ENCODE measurements around the gene ANKRD10.

The ANKRD10 gene

DNA sequence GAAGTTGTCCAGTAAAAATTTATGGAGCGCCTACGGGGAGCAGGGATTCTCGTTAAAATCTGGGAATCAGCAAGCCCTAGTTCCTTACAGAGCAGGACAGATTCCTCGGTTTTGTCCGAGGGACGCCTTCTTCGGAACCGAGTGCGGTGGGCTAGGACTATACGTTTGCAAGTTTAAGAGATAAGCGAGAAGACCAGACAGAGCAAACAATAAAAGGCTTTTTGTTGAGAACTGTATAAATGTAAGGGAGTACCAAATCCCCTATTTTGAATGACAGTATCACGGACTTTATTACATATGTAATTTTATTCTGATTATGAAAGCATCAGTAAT is 971 bp upstream of the ANKRD10 start:
- DNase-seq: no peak

DNA sequence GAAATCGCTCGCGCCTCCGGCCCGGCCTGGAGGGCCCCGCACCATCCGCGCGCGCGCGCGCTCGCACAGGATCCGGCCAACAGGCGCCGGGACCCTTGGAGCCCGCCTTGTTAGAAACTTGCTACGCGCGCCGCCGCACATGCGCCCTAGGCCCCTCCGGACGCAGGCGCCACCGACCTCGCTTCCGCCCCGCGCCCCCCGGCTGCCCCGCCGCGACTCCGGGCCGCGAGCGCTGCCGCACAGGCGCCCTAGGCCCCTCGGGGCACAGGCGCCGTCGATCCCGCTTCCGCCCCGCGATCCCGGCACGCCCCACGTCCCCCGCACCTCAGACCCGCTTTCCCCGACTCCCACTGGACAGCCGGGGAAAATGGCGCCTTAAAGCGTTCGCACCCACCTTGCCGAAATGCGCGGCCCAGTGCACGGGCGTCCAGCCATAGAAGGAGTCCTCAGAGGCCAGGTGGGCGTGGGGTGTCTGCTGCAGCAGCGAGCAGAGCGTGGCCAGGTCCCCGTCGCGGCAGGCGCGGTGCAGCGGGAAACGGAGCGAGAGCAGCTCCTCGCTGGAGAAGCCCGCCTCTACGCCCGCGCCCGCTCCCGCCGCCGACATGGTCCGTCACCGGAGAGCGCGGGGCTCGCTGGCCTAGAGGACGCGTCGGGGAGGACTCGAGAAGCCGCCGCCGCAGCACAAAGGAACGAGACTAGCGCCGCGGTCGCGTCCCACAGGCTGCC is 375 bp downstream of the ANKRD10 start:
- DNase-seq: peak in 54 of 58 donors; percentile 37 to 86 (median 72)

- peak in 7 of 58 donors; percentile 39 to 64 (median 57) for DNase-seq
Measured at GRCh38 chr13:110914081-110914330, 863 bp downstream of the ANKRD10 start.

DNA sequence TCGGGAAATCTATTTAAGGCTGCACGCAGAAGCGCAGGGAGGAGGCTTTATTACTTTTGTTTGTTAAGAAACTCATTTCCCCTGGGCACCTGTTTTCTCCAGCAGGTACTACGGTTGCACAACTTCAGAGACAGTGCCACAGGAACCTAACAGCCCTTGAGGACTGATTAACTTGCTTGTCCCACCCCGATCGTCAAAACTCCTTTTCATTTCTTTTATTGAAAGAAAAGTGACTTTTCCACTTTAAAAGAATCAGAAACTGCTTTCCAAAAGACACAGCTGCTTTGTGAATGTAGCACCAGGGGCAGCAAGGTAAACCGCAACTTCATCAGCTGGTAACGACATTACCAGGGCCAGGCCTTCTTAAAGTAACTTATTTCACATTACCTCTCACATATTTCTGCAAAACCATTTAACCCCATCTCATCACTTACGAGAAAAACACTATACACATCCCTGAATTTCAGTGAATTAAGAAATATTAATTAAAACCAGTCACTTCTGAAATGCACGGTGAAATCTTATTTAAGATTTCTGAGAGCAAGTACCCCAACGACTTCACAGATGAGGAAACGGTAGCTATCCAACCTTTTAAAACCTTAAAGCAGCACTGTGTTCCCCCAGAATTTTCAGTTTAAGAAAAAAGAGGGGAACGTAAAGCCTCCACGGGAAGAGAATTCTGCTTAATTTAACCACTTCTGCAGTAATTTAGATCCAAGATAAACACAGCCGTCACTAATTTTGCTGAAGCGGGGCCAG is 1.4 kb downstream of the ANKRD10 start:
- DNase-seq: no peak

GRCh38 chr13:110912651-110913051 is 2.2 kb downstream of the ANKRD10 start:
- DNase-seq: no peak

DNA sequence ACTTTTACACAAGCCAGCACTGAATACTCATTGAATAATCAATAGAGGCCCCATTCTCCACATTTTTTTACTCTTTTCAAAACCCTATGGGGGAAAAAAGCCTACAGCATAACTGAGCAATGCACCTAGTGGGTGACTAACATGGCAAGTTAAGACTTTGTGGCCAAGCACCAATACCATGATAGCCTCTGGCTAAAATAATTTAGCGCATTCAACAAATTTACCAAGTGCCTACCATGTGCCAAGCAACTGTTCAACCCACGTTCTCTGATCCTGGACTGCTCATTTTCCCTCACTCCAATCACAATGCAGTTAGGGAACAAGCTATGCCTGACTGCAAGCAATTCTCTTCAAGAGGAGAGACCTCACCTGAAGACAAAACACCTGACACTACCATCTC is 3.0 kb downstream of the ANKRD10 start:
- no peak for DNase-seq

GRCh38 chr13:110910013-110910890 is 4.6 kb downstream of the ANKRD10 start:
- no peak for DNase-seq

DNA sequence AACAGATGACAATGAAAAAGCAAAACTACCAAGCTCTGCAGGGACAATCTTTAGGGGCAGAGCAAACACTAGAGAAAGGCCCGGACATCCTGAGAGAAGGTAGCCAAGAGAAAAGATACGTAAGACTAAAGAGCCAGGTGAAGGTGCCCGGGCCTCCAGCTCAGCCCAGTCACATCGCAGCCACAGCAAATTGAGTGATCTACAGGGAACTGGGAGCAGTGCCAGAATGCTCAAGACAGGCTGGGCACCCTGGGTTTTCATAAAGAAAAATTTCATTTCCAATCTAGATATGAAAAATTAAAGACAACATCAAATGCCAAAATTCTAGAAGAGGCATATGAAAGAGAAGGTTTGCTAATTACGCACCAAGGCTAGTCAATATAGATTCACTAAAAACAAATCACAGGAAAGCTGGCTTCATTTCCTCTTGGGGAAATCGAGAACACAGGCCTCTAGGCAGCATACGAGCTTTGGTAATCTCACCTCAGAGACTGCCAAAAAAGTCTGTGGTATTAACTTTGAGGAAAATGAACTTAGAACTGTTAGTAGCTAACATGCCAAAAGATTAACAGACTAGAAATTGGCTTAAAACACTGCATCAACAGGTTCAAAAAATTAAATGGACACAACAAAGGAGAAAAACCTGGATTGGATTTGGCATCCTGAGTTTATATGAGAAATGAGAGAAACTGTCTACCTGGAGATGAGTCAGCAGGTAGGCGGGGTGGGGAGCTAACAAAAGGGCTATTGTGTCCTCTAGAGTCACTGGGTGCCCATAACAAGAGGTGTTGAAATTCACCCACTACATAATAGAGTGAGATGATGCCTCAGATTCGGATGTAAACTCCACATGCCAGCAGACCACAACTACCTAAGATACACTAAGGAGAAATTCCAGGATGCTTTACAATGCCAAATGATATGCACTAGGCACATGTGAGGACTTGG is 6.6 kb downstream of the ANKRD10 start:
- DNase-seq: peak in 1 of 58 donors; percentile 5

- no peak for DNase-seq
Measured at GRCh38 chr13:110907301-110907700, 7.6 kb downstream of the ANKRD10 start.

DNA sequence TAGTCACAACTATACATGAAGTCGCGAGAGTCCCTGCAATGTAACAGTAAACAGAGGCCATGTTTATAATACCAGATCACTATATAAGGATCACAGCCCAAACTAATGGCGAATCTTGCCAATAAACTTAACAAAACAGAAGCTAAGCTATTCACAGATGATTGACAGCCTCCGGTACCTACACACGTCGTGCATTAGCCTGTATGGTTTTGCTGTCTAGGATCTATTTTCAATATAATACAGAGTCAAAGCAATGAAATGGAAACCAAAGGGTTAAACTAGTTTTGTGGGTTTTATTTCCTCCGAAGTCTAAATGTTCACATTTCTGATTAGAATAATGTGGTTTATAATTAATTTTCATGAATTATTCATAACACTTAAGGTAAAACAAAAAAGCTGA is 10.1 kb downstream of the ANKRD10 start:
- no peak for DNase-seq

GRCh38 chr13:110902370-110902769 is 12.5 kb downstream of the ANKRD10 start:
- DNase-seq: no peak

- DNase-seq: no peak
Measured at GRCh38 chr13:110897521-110897920, 17.3 kb downstream of the ANKRD10 start.

DNA sequence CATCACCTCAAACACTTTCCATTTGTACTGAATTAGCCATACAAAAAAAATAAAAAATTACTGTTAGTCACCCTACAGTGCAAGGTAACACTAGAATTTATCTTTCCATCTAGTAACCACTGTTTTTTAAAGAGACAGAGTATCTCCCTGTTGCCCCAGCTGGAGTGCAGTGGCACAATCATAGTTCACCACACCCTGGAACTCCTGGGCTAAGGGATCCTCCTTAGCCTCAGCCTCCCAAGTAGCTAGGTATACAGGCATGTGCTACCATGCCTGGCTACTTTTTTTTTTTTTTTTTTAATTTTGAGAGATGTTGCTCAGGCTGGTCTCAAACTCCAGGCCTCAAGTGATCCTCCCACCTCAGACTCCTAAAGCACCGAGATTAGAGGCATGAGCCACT is 17.9 kb downstream of the ANKRD10 start:
- DNase-seq: no peak

DNA sequence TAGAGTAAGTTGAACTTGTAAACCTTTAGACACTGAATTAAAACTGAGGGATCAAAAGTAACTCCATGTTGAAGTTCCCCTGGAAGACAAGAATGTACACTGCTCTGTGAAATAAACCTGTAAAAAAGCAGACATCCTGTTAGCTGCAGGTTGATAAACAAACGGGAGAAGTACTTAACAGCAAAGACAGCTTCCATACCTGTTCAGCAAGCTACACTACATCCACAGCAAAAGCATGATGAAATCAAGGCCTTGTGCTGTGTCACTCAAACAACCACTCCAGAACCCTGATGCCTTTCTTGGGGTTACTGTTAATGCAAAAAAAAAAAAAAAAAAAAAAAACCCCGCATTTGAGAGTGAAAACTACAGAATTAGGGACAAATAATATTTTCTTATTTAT is 20.8 kb downstream of the ANKRD10 start:
- DNase-seq: no peak

GRCh38 chr13:110893571-110893970 is 21.3 kb downstream of the ANKRD10 start:
- no peak for DNase-seq

- no peak for DNase-seq
Measured at GRCh38 chr13:110890279-110891165, 24.3 kb downstream of the ANKRD10 start.

GRCh38 chr13:110888390-110888789 is 26.5 kb downstream of the ANKRD10 start:
- DNase-seq: no peak

DNA sequence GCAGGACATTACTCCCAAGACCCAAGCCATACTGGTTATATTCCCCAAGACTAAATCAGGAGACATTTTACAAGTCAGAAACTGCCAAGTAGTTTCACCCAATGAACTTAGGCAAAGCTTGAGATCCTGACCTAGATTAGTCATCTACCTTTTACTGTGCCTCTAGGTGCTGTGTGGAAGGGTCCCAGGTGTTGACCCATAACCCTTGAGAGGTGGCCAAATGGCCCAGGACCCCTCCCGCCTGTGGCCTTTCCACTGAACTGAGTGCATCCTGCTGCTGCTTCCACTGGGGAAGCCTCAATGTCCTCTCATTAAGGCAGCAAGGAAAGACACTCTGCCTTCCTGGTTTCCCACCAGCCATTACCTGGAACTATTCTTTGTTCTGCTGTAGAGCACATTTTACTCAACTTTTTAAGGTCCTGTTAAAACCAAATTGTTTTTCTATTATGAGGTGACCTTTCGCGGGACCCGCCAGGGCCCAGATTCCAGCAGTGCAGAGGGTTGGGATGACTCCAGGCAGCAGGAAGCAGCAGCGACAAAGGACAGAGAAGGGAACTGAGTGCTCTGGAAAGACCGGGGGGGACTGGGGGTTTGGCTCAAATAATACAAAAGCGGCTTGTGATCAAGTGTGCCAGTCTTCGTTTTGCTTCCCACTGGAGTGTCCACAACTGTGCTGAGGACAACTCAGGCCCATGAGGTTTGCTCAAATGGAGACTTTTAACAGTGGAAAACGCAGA is 27.1 kb downstream of the ANKRD10 start:
- peak in 34 of 58 donors; percentile 7 to 73 (median 42) for DNase-seq

DNA sequence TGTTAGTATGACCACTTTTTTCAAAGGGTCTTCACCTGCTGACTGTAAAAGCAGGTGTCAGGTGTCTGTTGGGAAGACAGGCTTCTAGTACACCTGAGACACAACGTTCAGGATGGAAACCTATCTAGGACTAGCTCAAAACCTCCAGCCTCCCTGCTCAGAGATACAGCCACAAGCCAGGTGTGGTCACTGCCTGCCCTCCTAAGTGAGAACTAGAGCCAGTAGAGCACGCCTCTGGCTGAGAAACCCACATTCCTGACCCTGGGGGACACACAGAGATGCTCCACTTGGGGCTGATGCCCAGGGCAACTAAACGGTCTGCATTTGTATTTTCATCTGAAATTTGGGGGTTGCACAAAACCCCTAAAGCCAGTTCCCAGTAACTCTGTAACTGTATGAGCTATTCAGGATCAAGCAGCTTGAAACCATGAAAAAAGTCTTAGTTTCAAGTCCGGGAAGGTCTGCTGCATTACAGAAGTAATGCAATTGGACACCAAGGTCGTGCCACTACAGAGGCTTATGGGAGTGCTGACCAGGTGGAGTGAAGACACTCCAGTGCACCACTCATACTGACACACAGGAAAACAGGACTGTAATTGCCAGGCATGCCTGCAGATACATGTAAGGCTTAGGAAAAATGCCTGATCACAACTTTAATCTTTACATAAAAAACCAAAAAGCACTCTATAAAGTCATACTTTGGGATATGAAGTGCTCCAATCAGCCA is 27.8 kb downstream of the ANKRD10 start:
- no peak for DNase-seq

Measured in anterior cingulate cortex (tissue), 58 donors.